Neuronal stem cell (in vitro differentiated cells): ENCODE measurements around the gene SLC22A16.
A peak's percentile ranks its signal among the peaks of the same experiment; 100 is the strongest.

Source experiments
- DNase-seq: peaks from one replicate; pipeline ENCODE4 v3.0.0-alpha.2; 2013; ENCODE audit warnings: low spot score
- H2AFZ ChIP-seq: one replicate; pipeline ENCODE4 v1.6.1; 2013; ENCODE audit warnings: mild to moderate bottlenecking, low read length, inconsistent platforms
- H2AK5ac ChIP-seq: 2 replicates; pipeline ENCODE4 v1.6.1; 2013; ENCODE audit warnings: low read depth, mild to moderate bottlenecking, inconsistent platforms, low read length, moderate library complexity, mixed read lengths
- H2BK120ac ChIP-seq: 2 replicates; pipeline ENCODE4 v1.6.1; 2013; ENCODE audit warnings: low read depth, mild to moderate bottlenecking, inconsistent platforms, low read length, moderate library complexity, mixed read lengths
- H2BK12ac ChIP-seq: one replicate; pipeline ENCODE4 v1.6.1; 2013; ENCODE audit warnings: low read length, inconsistent platforms
- H2BK15ac ChIP-seq: 2 replicates; pipeline ENCODE4 v1.6.1; 2013; ENCODE audit warnings: mild to moderate bottlenecking, low read length, inconsistent platforms, mixed read lengths
- H2BK5ac ChIP-seq: one replicate; pipeline ENCODE4 v1.6.1; 2013; ENCODE audit warnings: inconsistent platforms, mild to moderate bottlenecking, low read length, moderate library complexity
- H3K14ac ChIP-seq: one replicate; pipeline ENCODE4 v1.6.1; 2013; ENCODE audit warnings: low read length, inconsistent platforms
- H3K18ac ChIP-seq: 2 replicates; pipeline ENCODE4 v1.6.1; 2013; ENCODE audit warnings: low read length, inconsistent platforms
- H3K23ac ChIP-seq: 2 replicates; pipeline ENCODE4 v1.6.1; 2013; ENCODE audit warnings: low read depth, mild to moderate bottlenecking, mixed read lengths, low read length, inconsistent platforms; ENCODE audit not compliant: poor library complexity
- H3K27ac ChIP-seq: replicated peaks from 3 replicates; pipeline ENCODE4 v1.5.1; 2013; ENCODE audit warnings: low read length, inconsistent platforms
- H3K27me3 ChIP-seq, 3 experiments: 2 replicates each; pipeline ENCODE4 v1.6.1; 2013; ENCODE audit warnings: low read length in 3 of 3, mild to moderate bottlenecking in 2 of 3, inconsistent platforms in 1 of 3, low read depth in 1 of 3, mixed read lengths in 1 of 3, moderate library complexity in 1 of 3; ENCODE audit not compliant: control insufficient read depth in 3 of 3, insufficient read depth in 3 of 3
- H3K36me3 ChIP-seq, 2 donors: replicated peaks in 1 of 2; 2 replicates each; pipeline ENCODE4 v1.6.1; 2013; ENCODE audit warnings: low read length in 2 of 2; ENCODE audit not compliant: control insufficient read depth in 2 of 2, insufficient read depth in 2 of 2
- H3K4ac ChIP-seq: 2 replicates; pipeline ENCODE4 v1.6.1; 2013; ENCODE audit warnings: inconsistent platforms, mild to moderate bottlenecking, low read length, moderate library complexity
- H3K4me1 ChIP-seq, 2 donors: 1 replicate in 1 of 2; 2 replicates in 1 of 2; pipeline ENCODE4 v1.6.1; 2013; ENCODE audit warnings: low read length in 2 of 2, low read depth in 1 of 2; ENCODE audit not compliant: control insufficient read depth in 2 of 2, insufficient read depth in 1 of 2
- H3K4me2 ChIP-seq: one replicate; pipeline ENCODE4 v1.6.1; 2013; ENCODE audit warnings: mild to moderate bottlenecking, low read length, inconsistent platforms; ENCODE audit not compliant: insufficient read depth, poor library complexity, severe bottlenecking
- H3K4me3 ChIP-seq, 2 donors: 2 replicates each; pipeline ENCODE4 v1.5.1; 2013; ENCODE audit warnings: low read length in 2 of 2, mild to moderate bottlenecking in 2 of 2, inconsistent platforms in 1 of 2, moderate library complexity in 1 of 2
- H3K79me1 ChIP-seq: one replicate; pipeline ENCODE4 v1.6.1; 2013; ENCODE audit warnings: low read depth, mild to moderate bottlenecking, inconsistent platforms, low read length, moderate library complexity
- H3K9ac ChIP-seq: one replicate; pipeline ENCODE4 v1.6.1; 2013; ENCODE audit warnings: mild to moderate bottlenecking, low read depth, low read length, inconsistent platforms; ENCODE audit not compliant: poor library complexity
- H3K9me3 ChIP-seq, 2 donors: replicated peaks in 1 of 2; 2 replicates each; pipeline versions ENCODE3 to v1.6.1; 2013; ENCODE audit warnings: low read length in 2 of 2, mild to moderate bottlenecking in 2 of 2, inconsistent platforms in 1 of 2, low read depth in 1 of 2, mixed read lengths in 1 of 2, moderate library complexity in 1 of 2; ENCODE audit not compliant: control insufficient read depth in 2 of 2, insufficient read depth in 1 of 2
- H4K8ac ChIP-seq: one replicate; pipeline ENCODE4 v1.6.1; 2013; ENCODE audit warnings: low read depth, mild to moderate bottlenecking, inconsistent platforms, low read length, moderate library complexity
- H4K91ac ChIP-seq: one replicate; pipeline ENCODE4 v1.6.1; 2013; ENCODE audit warnings: low read length, low read depth, mild to moderate bottlenecking, inconsistent platforms; ENCODE audit not compliant: poor library complexity
- WGBS, 2 donors: extraction: QIAGEN DNeasy Blood & Tissue Kit; methylation state at CpG; one replicate each; pipeline ENCODE4 v1.1.7; 2013; ENCODE audit warnings: missing lambda C conversion rate in 2 of 2, mixed read lengths in 1 of 2; ENCODE audit not compliant: insufficient read length in 2 of 2, insufficient replicate concordance in 1 of 2; ENCODE audit errors: extremely low coverage in 2 of 2; 5-methylcytosine and 5-hydroxymethylcytosine counted together

The SLC22A16 gene

DNA sequence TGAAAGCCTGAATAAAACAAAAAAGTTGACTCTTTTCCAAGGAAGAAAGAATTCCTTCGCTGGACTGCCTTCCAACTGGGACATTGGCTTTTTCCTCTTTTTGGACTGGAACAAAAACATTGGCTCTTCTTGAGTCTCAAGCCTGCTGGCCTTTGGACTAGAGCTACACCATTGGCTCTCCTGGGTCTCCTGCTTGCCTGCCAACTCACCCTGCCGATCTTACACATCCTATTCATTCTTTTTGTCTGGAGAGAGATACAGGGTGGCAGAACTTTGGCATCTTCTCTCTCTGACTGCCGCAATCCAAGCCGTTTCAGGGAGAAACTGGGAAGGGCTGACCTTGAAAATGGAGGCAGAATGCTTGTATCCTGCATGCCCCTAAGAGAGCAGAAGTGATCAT lies 81.2 kb downstream of the SLC22A16 start:
- no peak overlapping the region for H3K4me2 ChIP-seq
- H2AFZ ChIP-seq, result no peak overlapping the region
- no peak overlapping the region for H2AK5ac ChIP-seq
- no peak for DNase-seq
- no peak overlapping the region for H3K18ac ChIP-seq
- H2BK5ac ChIP-seq, result no peak overlapping the region
- H3K4me1 ChIP-seq, result peaks cover 0 to 3% of the 10 kb centered on the region in 2 donors
- H3K14ac ChIP-seq, result no peak overlapping the region
- H3K9ac ChIP-seq, result no peak overlapping the region
- H3K79me1 ChIP-seq, result no peaks in the 10 kb centered on the region
- no peak overlapping the region for H4K8ac ChIP-seq
- H3K27ac ChIP-seq, result no peak overlapping the region
- no peak overlapping the region for H2BK120ac ChIP-seq
- no peak overlapping the region for H3K23ac ChIP-seq
- H3K9me3 ChIP-seq, result no peaks in the 10 kb centered on the region
- WGBS, 2 donors, result no CpG with 5 or more reads among the region's 4 CpGs
- no peak overlapping the region for H2BK15ac ChIP-seq
- H3K4me3 ChIP-seq, result no peak overlapping the region
- no peaks in the 10 kb centered on the region for H3K27me3 ChIP-seq
- H4K91ac ChIP-seq, result no peak overlapping the region
- H3K36me3 ChIP-seq, result no peaks in the 10 kb centered on the region
- no peak overlapping the region for H2BK12ac ChIP-seq
- H3K4ac ChIP-seq, result no peak overlapping the region

- Histone ChIP-seq H3K79me1 (no peaks in the 10 kb centered on the region), H2BK12ac (no peak overlapping the region), H3K4me3 (no peak overlapping the region), H3K27me3 (no peaks in the 10 kb centered on the region), H2AK5ac (no peak overlapping the region), H2BK120ac (no peak overlapping the region), H3K9me3 (no peaks in the 10 kb centered on the region), H3K4me2 (no peak overlapping the region), H3K4me1 (peaks cover 2 to 5% of the 10 kb centered on the region in 2 donors), H3K36me3 (no peaks in the 10 kb centered on the region), H3K4ac (no peak overlapping the region), H4K8ac (no peak overlapping the region), H2BK15ac (no peak overlapping the region), H2BK5ac (no peak overlapping the region), H3K18ac (no peak overlapping the region), H4K91ac (no peak overlapping the region), H3K27ac (no peak overlapping the region), H2AFZ (no peak overlapping the region), H3K23ac (no peak overlapping the region), H3K14ac (no peak overlapping the region), H3K9ac (no peak overlapping the region)
- no peak for DNase-seq
- WGBS, 2 donors, result no CpG with 5 or more reads among the region's 4 CpGs
Observed at GRCh38 chr6:110394409-110394808, 82.0 kb downstream of the SLC22A16 start.

DNA sequence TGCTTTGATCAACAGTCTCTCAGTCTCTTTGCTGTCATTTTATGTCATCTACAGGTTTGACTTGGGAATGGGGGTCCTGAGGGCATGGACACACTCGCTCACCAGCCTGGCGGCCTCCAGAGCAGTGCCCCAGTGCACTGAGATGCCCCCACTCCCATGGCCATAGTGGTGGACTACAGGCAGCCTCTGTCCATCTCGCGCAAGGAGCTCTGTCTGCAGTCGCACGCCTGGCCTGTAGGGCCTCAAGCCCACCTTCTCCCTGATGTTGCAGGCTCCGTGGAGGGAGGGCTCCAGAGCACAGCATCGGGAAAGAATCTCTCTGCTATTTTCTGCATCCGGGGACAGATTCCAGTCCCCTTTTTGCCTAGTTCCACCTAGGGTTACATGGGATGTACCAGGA lies 83.7 kb downstream of the SLC22A16 start:
- WGBS, 2 donors, result no CpG with 5 or more reads among the region's 9 CpGs
- Histone ChIP-seq H2BK12ac (peak overlapping the region; percentile 43), H3K18ac (no peak overlapping the region), H3K9ac (no peak overlapping the region), H3K36me3 (no peaks in the 10 kb centered on the region), H3K4me1 (peaks cover 2 to 10% of the 10 kb centered on the region in 2 donors), H4K91ac (no peak overlapping the region), H3K27me3 (no peaks in the 10 kb centered on the region), H2AK5ac (no peak overlapping the region), H2AFZ (no peak overlapping the region), H3K4ac (no peak overlapping the region), H3K9me3 (no peaks in the 10 kb centered on the region), H3K79me1 (no peaks in the 10 kb centered on the region), H2BK15ac (no peak overlapping the region), H2BK5ac (no peak overlapping the region), H2BK120ac (no peak overlapping the region), H3K4me2 (no peak overlapping the region), H4K8ac (no peak overlapping the region), H3K23ac (peak overlapping the region; percentile 59), H3K27ac (no peak overlapping the region), H3K14ac (no peak overlapping the region), H3K4me3 (no peak overlapping the region)
- DNase-seq, result no peak

DNA sequence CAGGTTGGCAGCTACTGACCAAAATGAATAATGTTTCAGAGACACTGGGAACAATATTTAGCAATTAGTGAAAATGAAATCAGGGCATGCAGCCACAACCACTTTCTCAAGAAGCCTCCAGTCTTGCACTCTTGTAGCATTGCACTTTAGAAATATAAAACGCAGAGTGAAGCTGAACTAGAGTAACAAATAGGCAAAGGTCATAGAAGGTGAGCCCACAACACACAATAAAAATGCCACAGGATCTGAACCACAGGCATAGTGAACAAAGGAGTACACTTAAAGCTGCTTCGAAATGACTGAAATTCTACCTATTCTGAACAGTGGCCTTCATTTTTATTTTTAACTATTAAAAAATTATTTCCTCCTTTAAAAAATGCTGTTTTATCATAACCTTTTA lies 86.0 kb downstream of the SLC22A16 start:
- H3K4ac ChIP-seq, result no peak overlapping the region
- H3K27ac ChIP-seq, result no peak overlapping the region
- DNase-seq, result no peak
- no peaks in the 10 kb centered on the region for H3K9me3 ChIP-seq
- H4K8ac ChIP-seq, result no peak overlapping the region
- H3K23ac ChIP-seq, result no peak overlapping the region
- H3K27me3 ChIP-seq, result no peaks in the 10 kb centered on the region
- peaks cover 2 to 10% of the 10 kb centered on the region in 2 donors for H3K4me1 ChIP-seq
- no peaks in the 10 kb centered on the region for H3K79me1 ChIP-seq
- no peak overlapping the region for H3K9ac ChIP-seq
- no peak overlapping the region for H3K4me2 ChIP-seq
- H2BK15ac ChIP-seq, result no peak overlapping the region
- no peak overlapping the region for H3K4me3 ChIP-seq
- no peak overlapping the region for H2BK5ac ChIP-seq
- H4K91ac ChIP-seq, result no peak overlapping the region
- WGBS, 2 donors, result no CpG with 5 or more reads among the region's 2 CpGs
- H3K14ac ChIP-seq, result no peak overlapping the region
- no peak overlapping the region for H2BK120ac ChIP-seq
- H2AK5ac ChIP-seq, result no peak overlapping the region
- H3K36me3 ChIP-seq, result no peaks in the 10 kb centered on the region
- no peak overlapping the region for H3K18ac ChIP-seq
- H2AFZ ChIP-seq, result no peak overlapping the region
- H2BK12ac ChIP-seq, result no peak overlapping the region
